ENCODE data around the gene TCF20. TPM values are rescaled to one million over a fixed set of nuclear protein-coding genes. Genes with fewer than 3 reads are reported as not detected.

TCF20 gene
- total and polyA plus RNA-seq, 2 donors (not counting 1 experiment from before 2014, with no cell fraction given), result 16.4 to 81.3 TPM

DNA sequence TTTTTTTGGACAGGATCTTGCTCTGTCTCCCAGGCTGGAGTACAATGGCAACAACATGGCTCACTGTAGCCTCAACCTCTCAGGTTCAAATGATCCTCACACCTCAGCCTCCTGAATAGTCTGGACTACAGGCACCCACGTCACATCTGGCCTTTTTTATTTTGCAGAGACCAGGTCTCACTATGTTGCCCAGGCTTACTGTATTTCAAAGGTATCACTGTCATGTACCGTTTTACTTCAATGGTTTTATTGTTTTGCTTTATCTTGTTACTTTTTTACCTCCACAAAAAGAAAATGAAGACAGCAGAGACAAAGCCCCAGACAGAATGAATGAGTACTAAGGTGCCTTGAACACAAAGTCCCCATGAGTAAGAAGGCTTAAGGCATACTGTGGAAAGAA is 5.1 kb downstream of the TCF20 start:
- ChIA-PET CTCF (no interaction called here), POLR2A (interaction anchor here (0.7 kb wide), 1 partner anchor 162 kb away, joined by 3 read pairs; no protein-coding TSS in a partner anchor)
- H3K27me3 Mint-ChIP-seq, result no peaks in the 10 kb centered on the region
- peaks cover 25 to 31% of the 10 kb centered on the region in 2 donors for H3K4me1 ChIP-seq (ENCODE audit: control insufficient read depth in 2 of 2, insufficient read depth in 2 of 2, low read length in 2 of 2)
- H2AFZ ChIP-seq (ENCODE audit: insufficient read depth, low read depth, low read length, poor library complexity, severe bottlenecking), result no peak overlapping the region
- ATAC-seq (ENCODE audit: low read depth) (no peak), DNase-seq (no peak)
- no peak overlapping the region for H3K27ac ChIP-seq (ENCODE audit: low read length in 2 of 2)
- no peak overlapping the region for H3K4me3 ChIP-seq (ENCODE audit: control extremely low read depth in 1 of 5, extremely low read depth in 1 of 5, insufficient read depth in 1 of 5, low read depth in 2 of 5, low read length in 4 of 5)
- no peaks in the 10 kb centered on the region for H3K27me3 ChIP-seq (replicated peaks in 1 of 4; ENCODE audit: control extremely low read depth in 1 of 4, control insufficient read depth in 3 of 4, insufficient read depth in 4 of 4, low read length in 3 of 4)
- peaks cover 59% of the 10 kb centered on the region for H3K4me1 Mint-ChIP-seq
- H3K4me3 Mint-ChIP-seq, result no peak overlapping the region
- H3K27ac Mint-ChIP-seq, result no peak overlapping the region
- intact Hi-C loops (cut with micrococcal nuclease), result no loop called here
- H3K9ac ChIP-seq (ENCODE audit: low read length), result no peak overlapping the region
- H3K79me2 ChIP-seq (ENCODE audit: control insufficient read depth, insufficient read depth, low read length), result peaks cover 97% of the 10 kb centered on the region
- H3K9me3 Mint-ChIP-seq (ENCODE audit: insufficient read depth), result no peaks in the 10 kb centered on the region
- TF ChIP-seq EZH2 (IDR thresholded peaks at IDR 0.05; ENCODE audit: borderline replicate concordance, insufficient read depth, low read depth, low read length, poor library complexity, severe bottlenecking), result no peak
- TF ChIP-seq, protein P1, sequence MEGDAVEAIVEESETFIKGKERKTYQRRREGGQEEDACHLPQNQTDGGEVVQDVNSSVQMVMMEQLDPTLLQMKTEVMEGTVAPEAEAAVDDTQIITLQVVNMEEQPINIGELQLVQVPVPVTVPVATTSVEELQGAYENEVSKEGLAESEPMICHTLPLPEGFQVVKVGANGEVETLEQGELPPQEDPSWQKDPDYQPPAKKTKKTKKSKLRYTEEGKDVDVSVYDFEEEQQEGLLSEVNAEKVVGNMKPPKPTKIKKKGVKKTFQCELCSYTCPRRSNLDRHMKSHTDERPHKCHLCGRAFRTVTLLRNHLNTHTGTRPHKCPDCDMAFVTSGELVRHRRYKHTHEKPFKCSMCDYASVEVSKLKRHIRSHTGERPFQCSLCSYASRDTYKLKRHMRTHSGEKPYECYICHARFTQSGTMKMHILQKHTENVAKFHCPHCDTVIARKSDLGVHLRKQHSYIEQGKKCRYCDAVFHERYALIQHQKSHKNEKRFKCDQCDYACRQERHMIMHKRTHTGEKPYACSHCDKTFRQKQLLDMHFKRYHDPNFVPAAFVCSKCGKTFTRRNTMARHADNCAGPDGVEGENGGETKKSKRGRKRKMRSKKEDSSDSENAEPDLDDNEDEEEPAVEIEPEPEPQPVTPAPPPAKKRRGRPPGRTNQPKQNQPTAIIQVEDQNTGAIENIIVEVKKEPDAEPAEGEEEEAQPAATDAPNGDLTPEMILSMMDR (IDR thresholded peaks at IDR 0.05), result no peak
- no peak overlapping the region for H3K4me2 ChIP-seq (replicated peaks; ENCODE audit: low read depth, low read length, poor library complexity, severe bottlenecking)
- no peaks in the 10 kb centered on the region for H3K9me3 ChIP-seq (ENCODE audit: control extremely low read depth in 1 of 3, control insufficient read depth in 2 of 3, insufficient read depth in 1 of 3, low read length in 2 of 3)
- H4K20me1 ChIP-seq (ENCODE audit: control insufficient read depth, insufficient read depth, low read length, poor library complexity, severe bottlenecking), result peaks cover 94% of the 10 kb centered on the region
- no peaks in the 10 kb centered on the region for H3K36me3 ChIP-seq (replicated peaks in 1 of 2; ENCODE audit: control extremely low read depth in 1 of 2, control insufficient read depth in 1 of 2, extremely low read depth in 1 of 2, insufficient read depth in 2 of 2, low read length in 1 of 2)
- WGBS (ENCODE audit: insufficient coverage), result 100% methylated on average over 1 of the region's 2 CpGs

DNA sequence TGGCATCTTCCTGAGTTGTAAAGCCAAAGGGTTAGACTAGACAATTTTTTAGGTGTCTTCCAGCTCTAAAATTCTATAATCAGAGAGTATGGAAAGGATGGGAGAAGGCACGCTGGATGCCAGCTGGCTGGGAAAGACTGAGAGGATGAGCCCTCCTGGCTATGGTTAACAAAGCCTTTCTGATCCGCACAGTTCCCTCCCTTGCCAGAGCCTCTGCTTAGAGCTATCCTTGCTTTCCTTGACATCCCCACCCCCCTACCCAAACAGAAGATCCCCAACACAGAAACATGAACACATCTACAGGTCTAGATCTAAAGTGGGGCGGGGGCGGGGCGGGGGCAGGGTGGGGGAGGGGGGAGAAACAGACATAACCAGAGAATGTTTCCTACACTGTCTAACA is 6.5 kb downstream of the TCF20 start:
- DNase-seq, result no peak
- Histone ChIP-seq H3K4me2 (replicated peaks; ENCODE audit: low read depth, low read length, poor library complexity, severe bottlenecking) (no peak overlapping the region), H4K20me1 (ENCODE audit: control insufficient read depth, insufficient read depth, low read length, poor library complexity, severe bottlenecking) (peaks cover 97% of the 10 kb centered on the region)

More for the DNA sequence above, 6.5 kb downstream of the TCF20 start:
- no peak overlapping the region for H3K27ac ChIP-seq (ENCODE audit: low read length in 2 of 2)
- no peak for TF ChIP-seq EZH2 (IDR thresholded peaks at IDR 0.05; ENCODE audit: borderline replicate concordance, insufficient read depth, low read depth, low read length, poor library complexity, severe bottlenecking)
- TF ChIP-seq, protein P1 (IDR thresholded peaks at IDR 0.05), result no peak
- Mint-ChIP-seq H3K27me3 (no peaks in the 10 kb centered on the region), H3K27ac (no peak overlapping the region), H3K9me3 (ENCODE audit: insufficient read depth) (no peaks in the 10 kb centered on the region), H3K4me3 (no peak overlapping the region), H3K4me1 (peaks cover 66% of the 10 kb centered on the region)
- no peaks in the 10 kb centered on the region for H3K9me3 ChIP-seq (ENCODE audit: control extremely low read depth in 1 of 3, control insufficient read depth in 2 of 3, insufficient read depth in 1 of 3, low read length in 2 of 3)
- no peaks in the 10 kb centered on the region for H3K36me3 ChIP-seq (replicated peaks in 1 of 2; ENCODE audit: control extremely low read depth in 1 of 2, control insufficient read depth in 1 of 2, extremely low read depth in 1 of 2, insufficient read depth in 2 of 2, low read length in 1 of 2)
- H3K4me1 ChIP-seq (ENCODE audit: control insufficient read depth in 2 of 2, insufficient read depth in 2 of 2, low read length in 2 of 2), result peaks cover 29 to 30% of the 10 kb centered on the region in 2 donors
- CTCF ChIA-PET, result no interaction called here
- H2AFZ ChIP-seq (ENCODE audit: insufficient read depth, low read depth, low read length, poor library complexity, severe bottlenecking), result no peak overlapping the region
- ATAC-seq (ENCODE audit: low read depth), result no peak
- intact Hi-C loops (cut with micrococcal nuclease), result no loop called here
- H3K4me3 ChIP-seq (ENCODE audit: control extremely low read depth in 1 of 5, extremely low read depth in 1 of 5, insufficient read depth in 1 of 5, low read depth in 2 of 5, low read length in 4 of 5), result no peak overlapping the region
- POLR2A ChIA-PET, result interaction anchor here (0.6 to 0.7 kb wide), 2 partner anchors 85 to 145 kb away, joined by 4 read pairs; no protein-coding TSS in a partner anchor
- H3K27me3 ChIP-seq (replicated peaks in 1 of 4; ENCODE audit: control extremely low read depth in 1 of 4, control insufficient read depth in 3 of 4, insufficient read depth in 4 of 4, low read length in 3 of 4), result no peaks in the 10 kb centered on the region
- 100% methylated on average over 1 of the region's 5 CpGs for WGBS (ENCODE audit: insufficient coverage)
- H3K9ac ChIP-seq (ENCODE audit: low read length), result no peak overlapping the region
- H3K79me2 ChIP-seq (ENCODE audit: control insufficient read depth, insufficient read depth, low read length), result peaks cover 100% of the 10 kb centered on the region

Data from B cell (primary cell).